ENCODE results near the gene CXCL5.
"Not testable (repeated sequence)": the region's sequence is repeated elsewhere in the genome, so short reads cannot be mapped to it uniquely, and the experiment has no call there.

CXCL5 gene

GRCh38 chr4:73970945-73971344 lies 27.5 kb downstream of the CXCL5 start:
- no peak for DNase-seq (ENCODE audit: low read depth)

GRCh38 chr4:73970011-73970410 lies 28.5 kb downstream of the CXCL5 start:
- no peak for DNase-seq (ENCODE audit: low read depth)

GRCh38 chr4:73967866-73968265 lies 30.6 kb downstream of the CXCL5 start:
- no peak for DNase-seq (ENCODE audit: low read depth)

GRCh38 chr4:73964862-73965611 lies 33.4 kb downstream of the CXCL5 start:
- no peak for DNase-seq (ENCODE audit: low read depth)

- no peak for DNase-seq (ENCODE audit: low read depth)
These were observed 35.8 kb downstream of the CXCL5 start for GRCh38 chr4:73962724-73963123.

- not testable (repeated sequence) for DNase-seq (ENCODE audit: low read depth)
These were observed 39.4 kb downstream of the CXCL5 start for GRCh38 chr4:73959041-73959440.

- no peak for DNase-seq (ENCODE audit: low read depth)
These were observed 46.1 kb downstream of the CXCL5 start for GRCh38 chr4:73952352-73952751.

- DNase-seq (ENCODE audit: low read depth), result not testable (repeated sequence)
These were observed 48.0 kb downstream of the CXCL5 start for GRCh38 chr4:73950376-73950920.

GRCh38 chr4:73948990-73949706 lies 49.3 kb downstream of the CXCL5 start:
- DNase-seq (ENCODE audit: low read depth), result no peak

- DNase-seq (ENCODE audit: low read depth), result no peak
These were observed 50.2 kb downstream of the CXCL5 start for GRCh38 chr4:73948291-73948690.

- no peak for DNase-seq (ENCODE audit: low read depth)
These were observed 51.1 kb downstream of the CXCL5 start for GRCh38 chr4:73947239-73947985.

- DNase-seq (ENCODE audit: low read depth), result no peak
These were observed 52.6 kb downstream of the CXCL5 start for GRCh38 chr4:73945674-73946449.

All from GM04504 (cell line).